NB4 (cell line): Measurements from ENCODE around the gene GOLGA6L10.
"Not testable (repeated sequence)": the region's sequence is repeated elsewhere in the genome, so short reads cannot be mapped to it uniquely, and the experiment has no call there.

Experiments used
- CTCF ChIP-seq: IDR thresholded peaks from one replicate; pipeline ENCODE4 v1.5.1; 2012; ENCODE audit warnings: low read depth, low read length
- POLR2A ChIP-seq: IDR thresholded peaks from 2 replicates; pipeline ENCODE4 v1.6.1; 2011; ENCODE audit warnings: mild to moderate bottlenecking; ENCODE audit not compliant: insufficient read length; ENCODE audit errors: extremely low read depth

GRCh38 chr15:82311321-82311720 is 38.0 kb downstream of the GOLGA6L10 start:
- not testable (repeated sequence) for TF ChIP-seq CTCF, POLR2A
